VCaP (cell line): Measurements from ENCODE around the gene HOXC13.

Experiments
- H3K27ac ChIP-seq: fragments of 450-650 bp; 2 replicates; pipeline ENCODE4 v1.5.1; 2017
- CTCF ChIP-seq: fragments of 450-650 bp; conservative IDR thresholded peaks from 2 replicates; pipeline ENCODE4 v1.5.1; 2017; ENCODE audit warnings: mild to moderate bottlenecking, moderate library complexity

Gene HOXC13

GRCh38 chr12:53975064-53975471 lies 36.4 kb downstream of the HOXC13 start:
- peak overlapping the region; percentile 56; the same call in 1 of the 2 replicates for H3K27ac ChIP-seq
- no peak for TF ChIP-seq CTCF

DNA sequence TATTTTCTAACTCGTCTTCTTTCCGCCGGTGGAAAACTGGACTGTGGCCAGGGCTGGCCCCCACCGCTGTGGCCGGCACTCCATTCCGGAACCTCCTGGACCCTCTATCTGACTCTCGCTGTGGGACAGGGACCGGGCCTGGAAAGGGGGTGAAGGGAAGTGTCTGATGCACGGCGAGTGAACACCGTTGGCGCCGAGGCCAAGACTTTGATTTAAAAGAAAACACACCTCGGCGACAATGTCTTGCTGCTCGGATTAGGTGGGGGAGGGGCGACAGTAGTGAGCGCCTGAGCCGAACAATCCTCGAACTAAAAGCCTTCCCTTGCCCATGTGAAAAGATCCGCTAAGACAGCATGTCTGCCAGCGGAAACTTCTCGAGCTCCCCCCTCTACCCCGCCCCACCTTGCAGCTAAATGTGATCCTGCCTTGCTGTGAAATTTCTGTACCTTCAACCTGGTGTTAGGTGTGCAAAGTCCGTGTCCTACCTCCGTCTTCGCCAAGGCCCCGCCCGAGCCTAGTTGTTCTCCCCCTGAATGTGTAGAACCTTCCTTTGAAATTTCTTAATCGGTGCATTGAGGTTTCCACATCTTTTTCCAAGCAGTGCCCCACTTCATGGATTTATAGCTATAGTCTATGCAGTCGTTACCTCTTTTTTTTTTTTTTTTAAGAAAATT lies 37.0 kb downstream of the HOXC13 start:
- peak overlapping the region; percentile 56; the same call in 1 of the 2 replicates for H3K27ac ChIP-seq
- no peak for TF ChIP-seq CTCF

DNA sequence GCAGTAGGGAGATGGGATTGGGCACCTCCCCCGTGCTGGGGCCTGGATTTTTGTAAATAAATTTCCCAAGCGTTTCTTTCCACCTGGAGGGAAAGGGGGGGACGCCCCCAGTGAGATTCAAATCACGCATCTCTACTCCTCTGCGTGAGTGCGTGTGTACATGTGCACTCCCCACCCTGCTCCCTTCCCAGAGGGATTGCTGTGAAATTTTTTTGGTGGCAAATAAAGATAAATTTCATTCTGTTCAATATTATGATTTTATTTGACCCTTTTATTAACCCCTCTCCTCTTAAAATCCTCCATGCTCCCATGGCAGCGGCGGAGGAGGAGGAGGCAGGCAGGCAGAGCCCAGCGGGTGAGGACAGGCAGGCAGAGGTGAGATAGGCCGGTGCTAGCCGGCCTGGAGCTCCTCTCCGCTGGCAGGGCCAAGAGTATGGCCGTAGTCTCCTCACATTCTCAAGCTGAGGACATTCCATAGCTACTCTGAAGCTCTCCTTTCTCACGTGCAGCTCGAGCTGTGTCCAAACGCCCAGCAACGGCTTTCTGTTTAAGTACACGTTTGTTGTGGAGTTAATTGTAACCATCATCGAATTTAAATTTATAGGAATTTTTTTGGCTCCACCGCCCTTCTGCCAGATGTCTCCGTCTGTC lies 37.7 kb downstream of the HOXC13 start:
- H3K27ac ChIP-seq = no peak overlapping the region
- no peak for TF ChIP-seq CTCF

GRCh38 chr12:53976823-53977595 lies 38.4 kb downstream of the HOXC13 start:
- H3K27ac ChIP-seq = peak overlapping the region; percentile 65
- no peak for TF ChIP-seq CTCF

GRCh38 chr12:53977596-53978445 lies 39.2 kb downstream of the HOXC13 start:
- TF ChIP-seq CTCF = no peak
- H3K27ac ChIP-seq = peak overlapping the region; percentile 65

GRCh38 chr12:53978477-53979356 lies 40.1 kb downstream of the HOXC13 start:
- TF ChIP-seq CTCF = no peak
- H3K27ac ChIP-seq = peak overlapping the region; percentile 65
